Testis (tissue), 3 donors: ENCODE results near the gene ATG12. TPM values are rescaled to one million over a fixed set of nuclear protein-coding genes. Genes with fewer than 3 reads are reported as not detected.

Experiments
- DNase-seq: peaks from one replicate; pipeline ENCODE4 v3.0.0-alpha.2; 2019
- H3K27ac ChIP-seq, 2 donors: fragments of 200-600 bp; sonication (generic); one replicate each; pipeline ENCODE4 v1.5.1; 2019
- H3K27me3 ChIP-seq: fragments of 200-600 bp; sonication (generic); one replicate; pipeline ENCODE4 v1.5.1; 2019
- H3K36me3 ChIP-seq: fragments of 200-600 bp; sonication (generic); one replicate; pipeline ENCODE4 v1.5.1; 2017; ENCODE audit warnings: low read depth; ENCODE audit errors: missing control alignments
- H3K4me1 ChIP-seq: fragments of 200-600 bp; sonication (generic); one replicate; pipeline ENCODE4 v1.5.1; 2019
- H3K4me3 ChIP-seq, 2 donors: fragments of 200-600 bp; sonication (generic); one replicate each; pipeline ENCODE4 v1.5.1; 2017 to 2019
- H3K9me3 ChIP-seq: fragments of 200-600 bp; sonication (generic); one replicate; pipeline ENCODE4 v1.5.1; 2017
- CTCF ChIP-seq, 3 experiments: fragments of 450-650 bp in 2 of 3; fragments of 200-600 bp in 1 of 3; sonication (generic) in 1 of 3; IDR thresholded peaks; one replicate each; pipeline ENCODE4 v1.5.1; 2016 to 2019; ENCODE audit warnings: antibody characterized with exemption in 3 of 3, mild to moderate bottlenecking in 2 of 3, moderate library complexity in 1 of 3
- POLR2A ChIP-seq: fragments of 450-650 bp; IDR thresholded peaks from one replicate; pipeline ENCODE4 v1.6.1; 2017; ENCODE audit warnings: antibody characterized with exemption, mild to moderate bottlenecking, moderate library complexity
- WGBS, 2 donors: methylation state at CpG; one replicate each; pipeline ENCODE4 v1.1.5; 2018; 5-methylcytosine and 5-hydroxymethylcytosine counted together
- intact Hi-C: fragments of 100-400 bp; cut with DNase I; formaldehyde crosslinking; loops from one replicate; pipeline ENCODE4 v1.15.1; 2023; ENCODE audit warnings: low total_unique reads
- polyA plus RNA-seq: library from polyadenylated mRNA; stranded (reverse); fragments of 350-450 nt; fragmentation: Illumina TruSeq; extraction: RNeasy Lipid Tissue Mini Kit (QIAGEN cat#74804); gene quantifications from one replicate; pipeline ENCODE4 v1.2.3, GENCODE V29; 2014; ENCODE audit warnings: low read depth, low replicate concordance; ENCODE audit not compliant: insufficient read depth
- total RNA-seq, 2 donors: library from RNA; depleted of rRNA; stranded (reverse); fragments of >200 nt; gene quantifications; one replicate each; pipeline ENCODE4 v1.2.3, GENCODE V29; 2016

ATG12 gene
- total and polyA plus RNA-seq, 3 donors from 2014 or later, result 49.7 to 65.8 (median 50.5) TPM

GRCh38 chr5:115795700-115796099 lies 45.7 kb downstream of the ATG12 start:
- H3K27me3 ChIP-seq, result no peaks in the 10 kb centered on the region
- WGBS, 2 donors, result 82 to 95% methylated on average over 1 of the region's 1 CpG
- no peak overlapping the region for H3K4me3 ChIP-seq
- H3K9me3 ChIP-seq, result no peaks in the 10 kb centered on the region
- no peaks in the 10 kb centered on the region for H3K36me3 ChIP-seq
- H3K4me1 ChIP-seq, result peaks cover 4% of the 10 kb centered on the region
- TF ChIP-seq CTCF (IDR thresholded peaks at IDR 0.05) (no peak), POLR2A (no peak)
- intact Hi-C loops, result no loop called here
- no peak overlapping the region for H3K27ac ChIP-seq
- no peak for DNase-seq

GRCh38 chr5:115788440-115788839 lies 52.9 kb downstream of the ATG12 start:
- intact Hi-C loops, result no loop called here
- no peak for TF ChIP-seq POLR2A
- no peak for TF ChIP-seq CTCF (IDR thresholded peaks at IDR 0.05)
- DNase-seq, result no peak

GRCh38 chr5:115787426-115787825 lies 53.9 kb downstream of the ATG12 start:
- Histone ChIP-seq H3K4me1 (peaks cover 4% of the 10 kb centered on the region), H3K4me3 (no peak overlapping the region), H3K9me3 (no peaks in the 10 kb centered on the region), H3K27ac (no peak overlapping the region), H3K36me3 (no peaks in the 10 kb centered on the region), H3K27me3 (no peaks in the 10 kb centered on the region)
- intact Hi-C loops, result no loop called here
- no peak for DNase-seq
- TF ChIP-seq POLR2A, result no peak
- WGBS, 2 donors, result 0 to 25% methylated on average over 1 of the region's 1 CpG

More at GRCh38 chr5:115788440-115788839, 52.9 kb downstream of the ATG12 start:
- Histone ChIP-seq H3K4me3 (no peak overlapping the region), H3K9me3 (no peaks in the 10 kb centered on the region), H3K27me3 (no peaks in the 10 kb centered on the region), H3K4me1 (peaks cover 4% of the 10 kb centered on the region), H3K27ac (no peak overlapping the region), H3K36me3 (no peaks in the 10 kb centered on the region)
- 92 to 93% methylated on average over 1 of the region's 1 CpG for WGBS, 2 donors

GRCh38 chr5:115785381-115786065 lies 55.8 kb downstream of the ATG12 start:
- Histone ChIP-seq H3K27ac (no peak overlapping the region), H3K36me3 (no peaks in the 10 kb centered on the region), H3K4me1 (peaks cover 4% of the 10 kb centered on the region), H3K4me3 (no peak overlapping the region), H3K27me3 (no peaks in the 10 kb centered on the region), H3K9me3 (no peaks in the 10 kb centered on the region)
- 26 to 31% methylated on average over 6 of the region's 6 CpGs for WGBS, 2 donors
- intact Hi-C loops, result no loop called here
- DNase-seq, result no peak
- TF ChIP-seq POLR2A, result no peak
- no peak for TF ChIP-seq CTCF (IDR thresholded peaks at IDR 0.05)

- 57 to 69% methylated on average over 1 of the region's 1 CpG for WGBS, 2 donors
- Histone ChIP-seq H3K36me3 (no peaks in the 10 kb centered on the region), H3K27ac (no peak overlapping the region), H3K27me3 (no peaks in the 10 kb centered on the region), H3K4me3 (no peak overlapping the region), H3K4me1 (no peaks in the 10 kb centered on the region), H3K9me3 (no peaks in the 10 kb centered on the region)
- intact Hi-C loops, result no loop called here
- no peak for TF ChIP-seq POLR2A
- TF ChIP-seq CTCF (IDR thresholded peaks at IDR 0.05), result no peak
- DNase-seq, result no peak
Observed at GRCh38 chr5:115778417-115778816, 62.9 kb downstream of the ATG12 start.

Other genes starting within 250 kb of the ATG12 start
- gene TICAM2, start 239.1 kb downstream of the ATG12 start, total RNA-seq, result under 1 TPM in 1 of 2 donors, not detected in 1; 0.68 TPM
- 1.1 TPM for gene TICAM2, start 239.1 kb downstream of the ATG12 start, polyA plus RNA-seq
- gene TMED7, start 215.5 kb downstream of the ATG12 start, total RNA-seq, result 100 to 1,000 TPM in 1 of 2 donors, 10 to 100 TPM in 1; 89.3 to 119 TPM
- gene TMED7, start 215.5 kb downstream of the ATG12 start, polyA plus RNA-seq, result 43.6 TPM
- 10 to 100 TPM; 41.3 to 45.0 TPM for gene CDO1, start 24.9 kb downstream of the ATG12 start, total RNA-seq
- gene CDO1, start 24.9 kb downstream of the ATG12 start, polyA plus RNA-seq, result 31.6 TPM
- 100 to 1,000 TPM; 103 to 105 TPM for gene AP3S1, start 370 bp upstream of the ATG12 start, total RNA-seq
- gene AP3S1, start 370 bp upstream of the ATG12 start, polyA plus RNA-seq, result 136 TPM
- 1 to 10 TPM in 1 of 2 donors, under 1 TPM in 1; 0.99 to 6.1 TPM for gene LVRN, start 120.9 kb upstream of the ATG12 start, total RNA-seq
- gene LVRN, start 120.9 kb upstream of the ATG12 start, polyA plus RNA-seq, result 3.3 TPM
- gene ARL14EPL, start 190.9 kb upstream of the ATG12 start, total RNA-seq, result not detected
- gene ARL14EPL, start 190.9 kb upstream of the ATG12 start, polyA plus RNA-seq, result 0.21 TPM
- 10 to 100 TPM; 29.7 to 36.1 TPM for gene COMMD10, start 243.5 kb upstream of the ATG12 start, total RNA-seq
- gene COMMD10, start 243.5 kb upstream of the ATG12 start, polyA plus RNA-seq, result 16.6 TPM